ENCODE data around the gene CNKSR3.

The CNKSR3 gene

DNA sequence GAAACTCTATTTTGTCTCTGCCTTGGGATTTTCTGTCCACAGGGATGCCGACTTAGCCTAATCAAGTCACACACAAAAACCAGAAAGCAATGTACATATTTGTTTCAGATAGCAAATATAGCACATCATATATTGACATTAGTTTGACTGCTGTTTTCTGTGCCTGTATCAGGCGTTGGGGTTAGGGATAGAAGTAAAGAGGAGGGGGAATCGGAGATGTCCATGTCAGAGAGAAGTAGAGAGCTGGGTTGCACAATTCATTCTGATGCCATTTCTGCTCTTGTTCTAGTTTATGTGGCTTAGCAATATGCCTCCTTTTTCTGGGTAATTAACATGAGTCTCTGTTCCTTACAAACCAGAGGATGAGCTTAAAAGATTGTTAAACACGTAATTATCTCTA is 139.2 kb downstream of the CNKSR3 start:
- no peak overlapping the region for H3K4me3 ChIP-seq (ENCODE audit: low read depth, low read length, poor library complexity, severe bottlenecking)
- no peak overlapping the region for H3K4me2 ChIP-seq (ENCODE audit: low read length)
- no peaks in the 10 kb centered on the region for H3K27me3 ChIP-seq (ENCODE audit: insufficient read depth, low read length)
- no peaks in the 10 kb centered on the region for H3K4me1 ChIP-seq (ENCODE audit: insufficient read depth, low read length, severe bottlenecking)
- H3K9me2 ChIP-seq (ENCODE audit: low read depth, low read length), result no peaks in the 10 kb centered on the region
- no peaks in the 10 kb centered on the region for H3K36me3 ChIP-seq (ENCODE audit: insufficient read depth, low read length)
- H3K79me2 ChIP-seq (ENCODE audit: insufficient read depth, low read length), result no peaks in the 10 kb centered on the region
- no peak overlapping the region for H3K9ac ChIP-seq (ENCODE audit: low read length)
- no peak overlapping the region for H2AFZ ChIP-seq (ENCODE audit: low read length)
- 0 out of 2 replicates have a peak, but pooled peaks cover 2% of the 10 kb centered on the region for H3K9me3 ChIP-seq (ENCODE audit: low read length)
- H3K27ac ChIP-seq (ENCODE audit: low read depth, low read length, poor library complexity, severe bottlenecking), result no peak overlapping the region
- TF ChIP-seq, protein P1, sequence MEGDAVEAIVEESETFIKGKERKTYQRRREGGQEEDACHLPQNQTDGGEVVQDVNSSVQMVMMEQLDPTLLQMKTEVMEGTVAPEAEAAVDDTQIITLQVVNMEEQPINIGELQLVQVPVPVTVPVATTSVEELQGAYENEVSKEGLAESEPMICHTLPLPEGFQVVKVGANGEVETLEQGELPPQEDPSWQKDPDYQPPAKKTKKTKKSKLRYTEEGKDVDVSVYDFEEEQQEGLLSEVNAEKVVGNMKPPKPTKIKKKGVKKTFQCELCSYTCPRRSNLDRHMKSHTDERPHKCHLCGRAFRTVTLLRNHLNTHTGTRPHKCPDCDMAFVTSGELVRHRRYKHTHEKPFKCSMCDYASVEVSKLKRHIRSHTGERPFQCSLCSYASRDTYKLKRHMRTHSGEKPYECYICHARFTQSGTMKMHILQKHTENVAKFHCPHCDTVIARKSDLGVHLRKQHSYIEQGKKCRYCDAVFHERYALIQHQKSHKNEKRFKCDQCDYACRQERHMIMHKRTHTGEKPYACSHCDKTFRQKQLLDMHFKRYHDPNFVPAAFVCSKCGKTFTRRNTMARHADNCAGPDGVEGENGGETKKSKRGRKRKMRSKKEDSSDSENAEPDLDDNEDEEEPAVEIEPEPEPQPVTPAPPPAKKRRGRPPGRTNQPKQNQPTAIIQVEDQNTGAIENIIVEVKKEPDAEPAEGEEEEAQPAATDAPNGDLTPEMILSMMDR (IDR thresholded peaks at IDR 0.05; ENCODE audit: low read length), result no peak
- no peak for TF ChIP-seq EZH2 (IDR thresholded peaks at IDR 0.05; ENCODE audit: borderline replicate concordance, low read length)
- H4K20me1 ChIP-seq (ENCODE audit: insufficient read depth, low read length), result no peaks in the 10 kb centered on the region
- H3F3A ChIP-seq (ENCODE audit: insufficient read depth, low read length), result no peaks in the 10 kb centered on the region

GRCh38 chr6:154370545-154370944 is 139.9 kb downstream of the CNKSR3 start:
- no peaks in the 10 kb centered on the region for H3K4me1 ChIP-seq (ENCODE audit: insufficient read depth, low read length, severe bottlenecking)
- H3K27me3 ChIP-seq (ENCODE audit: insufficient read depth, low read length), result no peaks in the 10 kb centered on the region
- no peaks in the 10 kb centered on the region for H4K20me1 ChIP-seq (ENCODE audit: insufficient read depth, low read length)
- H3F3A ChIP-seq (ENCODE audit: insufficient read depth, low read length), result no peaks in the 10 kb centered on the region
- no peak overlapping the region for H2AFZ ChIP-seq (ENCODE audit: low read length)
- 0 out of 2 replicates have a peak, but pooled peaks cover 2% of the 10 kb centered on the region for H3K9me3 ChIP-seq (ENCODE audit: low read length)
- H3K9me2 ChIP-seq (ENCODE audit: low read depth, low read length), result no peaks in the 10 kb centered on the region
- no peak for TF ChIP-seq EZH2 (IDR thresholded peaks at IDR 0.05; ENCODE audit: borderline replicate concordance, low read length)
- TF ChIP-seq, protein P1 (IDR thresholded peaks at IDR 0.05; ENCODE audit: low read length), result peak; percentile 33; the same call in 1 of the 2 replicates
- no peak overlapping the region for H3K9ac ChIP-seq (ENCODE audit: low read length)
- H3K79me2 ChIP-seq (ENCODE audit: insufficient read depth, low read length), result no peaks in the 10 kb centered on the region
- no peak overlapping the region for H3K4me3 ChIP-seq (ENCODE audit: low read depth, low read length, poor library complexity, severe bottlenecking)
- no peak overlapping the region for H3K27ac ChIP-seq (ENCODE audit: low read depth, low read length, poor library complexity, severe bottlenecking)
- no peaks in the 10 kb centered on the region for H3K36me3 ChIP-seq (ENCODE audit: insufficient read depth, low read length)
- no peak overlapping the region for H3K4me2 ChIP-seq (ENCODE audit: low read length)

DNA sequence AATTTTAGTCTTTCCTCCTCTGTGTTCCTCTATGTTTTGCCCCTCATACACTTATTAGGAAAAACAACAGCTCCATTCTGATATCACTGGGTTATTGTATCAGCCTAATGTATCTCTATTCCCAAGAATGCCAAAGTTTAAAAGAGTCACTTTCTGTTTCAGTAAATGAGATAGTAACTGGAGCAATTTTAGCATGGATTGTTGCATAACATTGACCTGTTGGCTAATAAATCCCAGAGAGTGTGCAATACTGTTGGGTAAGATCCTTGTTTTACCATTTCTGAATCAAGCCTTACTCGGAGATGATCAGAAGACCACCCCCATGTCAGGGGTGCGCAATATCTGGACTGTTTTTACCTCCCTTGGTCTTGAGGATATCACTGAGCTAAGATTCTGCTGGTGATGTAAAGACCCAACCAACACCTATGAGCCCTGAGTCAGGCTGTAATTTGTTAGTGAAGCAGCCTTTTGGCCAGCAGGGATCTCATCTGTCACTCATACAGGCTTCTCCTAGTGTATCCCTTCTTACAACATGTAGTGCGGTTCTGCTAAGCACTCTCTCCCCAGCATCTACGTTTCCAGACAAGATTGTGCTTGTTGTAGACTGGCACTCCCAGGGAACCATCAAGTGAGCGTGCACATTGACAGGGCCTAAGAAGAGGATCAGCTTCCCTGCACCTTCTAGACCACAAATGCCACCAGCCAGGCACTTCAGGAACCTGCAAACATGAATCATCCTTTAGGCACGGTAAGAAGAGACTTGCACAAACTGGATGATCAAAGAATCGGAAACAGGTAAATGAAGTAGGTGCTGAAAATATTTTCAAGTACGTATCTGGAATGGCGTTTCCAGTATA is 142.4 kb downstream of the CNKSR3 start:
- H3K4me2 ChIP-seq (ENCODE audit: low read length), result no peak overlapping the region

More for the DNA sequence above, 142.4 kb downstream of the CNKSR3 start:
- H3K9ac ChIP-seq (ENCODE audit: low read length), result no peak overlapping the region
- no peaks in the 10 kb centered on the region for H3K4me1 ChIP-seq (ENCODE audit: insufficient read depth, low read length, severe bottlenecking)
- no peaks in the 10 kb centered on the region for H3K79me2 ChIP-seq (ENCODE audit: insufficient read depth, low read length)
- H3K4me3 ChIP-seq (ENCODE audit: low read depth, low read length, poor library complexity, severe bottlenecking), result no peak overlapping the region
- H3K27ac ChIP-seq (ENCODE audit: low read depth, low read length, poor library complexity, severe bottlenecking), result no peak overlapping the region
- H3K9me2 ChIP-seq (ENCODE audit: low read depth, low read length), result no peaks in the 10 kb centered on the region
- H3K36me3 ChIP-seq (ENCODE audit: insufficient read depth, low read length), result no peaks in the 10 kb centered on the region
- no peak overlapping the region for H2AFZ ChIP-seq (ENCODE audit: low read length)
- TF ChIP-seq EZH2 (IDR thresholded peaks at IDR 0.05; ENCODE audit: borderline replicate concordance, low read length), result no peak
- TF ChIP-seq, protein P1 (IDR thresholded peaks at IDR 0.05; ENCODE audit: low read length), result no peak
- H4K20me1 ChIP-seq (ENCODE audit: insufficient read depth, low read length), result no peaks in the 10 kb centered on the region
- H3K27me3 ChIP-seq (ENCODE audit: insufficient read depth, low read length), result no peaks in the 10 kb centered on the region
- H3F3A ChIP-seq (ENCODE audit: insufficient read depth, low read length), result no peaks in the 10 kb centered on the region
- no peaks in the 10 kb centered on the region for H3K9me3 ChIP-seq (ENCODE audit: low read length)
